Measurements from ENCODE around the gene MBTD1.
"Not testable (repeated sequence)": the region's sequence is repeated elsewhere in the genome, so short reads cannot be mapped to it uniquely, and the experiment has no call there.

MBTD1 gene

GRCh38 chr17:51259564-51260236 is at the start of gene MBTD1:
Gene MBTD1, minus strand, starts transcription at chr17:51260049. Its CDS starts 34,888 bp downstream, at chr17:51225161.
- peak; percentile 89 for DNase-seq

GRCh38 chr17:51305182-51305581 is 45.3 kb upstream of the MBTD1 start:
- DNase-seq = no peak

- DNase-seq = no peak
Observed at GRCh38 chr17:51299859-51300258, 40.0 kb upstream of the MBTD1 start.

GRCh38 chr17:51298508-51299371 is 38.9 kb upstream of the MBTD1 start:
- peak; percentile 11 for DNase-seq

- DNase-seq = not testable (repeated sequence)
Observed at GRCh38 chr17:51294338-51294737, 34.5 kb upstream of the MBTD1 start.

- no peak for DNase-seq
Observed at GRCh38 chr17:51289696-51290111, 29.9 kb upstream of the MBTD1 start.

- no peak for DNase-seq
Observed at GRCh38 chr17:51287412-51287811, 27.6 kb upstream of the MBTD1 start.

- no peak for DNase-seq
Observed at GRCh38 chr17:51279183-51279582, 19.3 kb upstream of the MBTD1 start.

GRCh38 chr17:51275381-51275780 is 15.5 kb upstream of the MBTD1 start:
- DNase-seq = no peak

- DNase-seq = no peak
Observed at GRCh38 chr17:51272812-51273211, 13.0 kb upstream of the MBTD1 start.

GRCh38 chr17:51270636-51271035 is 10.8 kb upstream of the MBTD1 start:
- DNase-seq = no peak

GRCh38 chr17:51269991-51270390 is 10.1 kb upstream of the MBTD1 start:
- DNase-seq = no peak

- DNase-seq = not testable (repeated sequence)
Observed at GRCh38 chr17:51264466-51264865, 4.6 kb upstream of the MBTD1 start.

GRCh38 chr17:51263006-51263405 is 3.2 kb upstream of the MBTD1 start:
- DNase-seq = no peak

GRCh38 chr17:51261024-51261963 is 1.4 kb upstream of the MBTD1 start:
- peak; percentile 74 for DNase-seq

- DNase-seq = peak; percentile 93
Observed at GRCh38 chr17:51260237-51261023, 581 bp upstream of the MBTD1 start, which contains the start of gene UTP18. Gene UTP18, plus strand, starts transcription at chr17:51260546. Its CDS starts 39 bp downstream, at chr17:51260585.

- no peak for DNase-seq
Observed at GRCh38 chr17:51258756-51259563, 889 bp downstream of the MBTD1 start.

- no peak for DNase-seq
Observed at GRCh38 chr17:51257150-51258081, 2.4 kb downstream of the MBTD1 start.

GRCh38 chr17:51256101-51256500 is 3.7 kb downstream of the MBTD1 start:
- DNase-seq = no peak

- no peak for DNase-seq
Observed at GRCh38 chr17:51255673-51256072, 4.2 kb downstream of the MBTD1 start.
